HG03342 (cell line): ENCODE results near the gene ST7.
A peak's percentile ranks its signal among the peaks of the same experiment; 100 is the strongest.
"Not testable (repeated sequence)": the region's sequence is repeated elsewhere in the genome, so short reads cannot be mapped to it uniquely, and the experiment has no call there.

Experiments used
- ATAC-seq: cut with Tn5 transposase; IDR thresholded peaks from one replicate; pipeline ENCODE4 v1.9.1; 2021; ENCODE audit warnings: mild to moderate bottlenecking, moderate library complexity; ENCODE audit not compliant: unreplicated experiment

ST7 gene

GRCh38 chr7:117211614-117212013 lies 258.3 kb downstream of the ST7 start:
- no peak for ATAC-seq

- peak; percentile 91 for ATAC-seq
Observed at GRCh38 chr7:117212969-117213877, 259.9 kb downstream of the ST7 start.

- ATAC-seq = no peak
Observed at GRCh38 chr7:117216010-117216409, 262.7 kb downstream of the ST7 start.

- no peak for ATAC-seq
Observed at GRCh38 chr7:117216436-117217069, 263.3 kb downstream of the ST7 start.

GRCh38 chr7:117217106-117218035 lies 264.1 kb downstream of the ST7 start:
- no peak for ATAC-seq

- ATAC-seq = no peak
Observed at GRCh38 chr7:117218700-117219099, 265.4 kb downstream of the ST7 start.

GRCh38 chr7:117219485-117219884 lies 266.2 kb downstream of the ST7 start:
- no peak for ATAC-seq

DNA sequence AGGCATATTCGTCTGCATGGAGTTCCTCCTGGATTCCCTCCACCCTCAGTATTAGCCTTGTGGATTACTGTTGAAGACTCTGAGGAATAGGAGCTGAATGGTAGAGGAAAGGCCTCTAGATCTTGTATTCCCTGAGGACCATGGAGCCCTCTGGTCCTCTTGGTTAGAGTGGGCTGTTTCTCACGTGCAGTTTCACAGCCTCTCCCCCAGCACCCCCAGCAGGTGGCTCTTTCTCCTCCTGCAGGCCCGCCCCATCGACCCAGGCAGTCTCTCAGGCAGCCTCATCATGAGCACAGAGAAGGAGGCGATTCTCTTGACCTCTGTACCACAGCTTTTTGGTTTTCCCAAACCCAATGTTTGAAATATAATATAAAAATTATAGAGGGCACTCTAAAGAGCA lies 267.5 kb downstream of the ST7 start:
- ATAC-seq = no peak

DNA sequence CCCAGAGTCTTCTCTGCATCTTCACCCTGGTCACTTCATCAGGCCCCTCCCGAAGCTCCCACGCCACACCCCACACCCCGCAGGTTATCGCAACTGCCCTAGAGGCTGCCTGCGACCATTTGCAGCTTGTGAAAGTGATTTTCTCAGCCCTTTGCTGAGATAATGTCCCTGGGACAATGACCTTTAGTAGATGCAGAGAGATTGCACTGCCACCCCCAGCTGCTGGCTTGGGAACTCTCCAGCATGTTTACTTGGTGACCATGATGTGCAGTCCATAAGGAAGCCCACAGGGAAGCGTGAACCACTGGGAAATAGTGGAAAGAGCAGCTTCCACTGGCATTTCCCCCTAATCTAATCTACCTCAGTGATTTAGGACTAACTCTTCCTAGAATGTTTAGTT lies 272.2 kb downstream of the ST7 start:
- ATAC-seq = no peak

- no peak for ATAC-seq
Observed at GRCh38 chr7:117227091-117227490, 273.8 kb downstream of the ST7 start.

DNA sequence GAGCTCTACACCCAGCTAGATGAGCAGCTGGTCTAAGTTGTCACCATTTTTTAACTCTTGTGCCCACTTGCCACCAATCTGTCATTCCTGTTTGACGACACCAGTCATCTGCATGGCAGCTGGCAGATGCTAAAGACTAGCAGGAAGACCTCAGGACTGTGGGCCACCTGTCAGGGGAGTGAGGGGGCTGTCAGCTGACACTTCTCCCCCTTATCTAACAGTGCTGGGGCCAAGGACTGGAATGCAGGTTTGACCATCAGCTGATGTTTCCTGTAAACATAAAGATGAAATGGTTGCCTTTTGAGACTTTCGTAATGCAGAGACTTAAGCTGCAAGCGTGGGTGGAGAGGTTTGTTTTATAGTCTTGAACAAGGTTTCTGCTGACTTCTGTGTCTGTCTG lies 276.0 kb downstream of the ST7 start:
- no peak for ATAC-seq

DNA sequence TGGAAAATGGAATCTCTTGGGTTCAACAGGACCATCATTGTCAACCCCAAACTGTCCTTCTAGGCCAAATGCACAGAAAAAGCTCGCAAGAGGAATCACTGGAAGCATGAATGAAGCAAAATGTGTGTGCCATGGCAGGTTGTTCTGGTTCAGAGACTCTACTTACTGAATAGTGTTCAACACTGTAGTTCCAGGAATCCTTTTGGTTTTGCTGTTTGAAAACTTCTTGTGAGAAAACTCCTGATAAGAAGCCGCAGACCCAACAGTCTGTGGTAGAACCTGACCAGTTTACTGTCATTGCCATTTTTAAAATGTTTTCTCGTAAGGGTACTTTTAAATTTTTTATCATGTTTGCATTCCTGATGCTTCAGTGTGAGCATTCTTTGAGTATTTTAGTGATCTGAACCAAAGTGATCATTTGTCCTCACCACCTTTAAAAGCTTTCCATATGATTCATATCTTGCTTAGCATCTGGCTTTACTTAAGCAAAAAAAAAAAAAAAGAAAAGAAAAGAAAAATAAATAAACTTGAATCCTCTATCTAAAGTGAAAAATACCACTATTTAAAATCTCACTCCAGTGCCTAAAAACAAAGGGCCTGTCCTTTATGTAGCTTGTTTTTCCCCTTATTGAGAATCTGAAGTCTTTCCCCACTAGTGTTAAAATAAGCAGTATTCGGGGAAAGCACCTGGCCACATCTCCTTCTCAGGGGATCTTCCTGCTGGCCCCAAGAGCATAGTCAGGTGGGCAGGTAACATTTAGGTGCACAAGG lies 277.2 kb downstream of the ST7 start:
- ATAC-seq = peak; percentile 63

DNA sequence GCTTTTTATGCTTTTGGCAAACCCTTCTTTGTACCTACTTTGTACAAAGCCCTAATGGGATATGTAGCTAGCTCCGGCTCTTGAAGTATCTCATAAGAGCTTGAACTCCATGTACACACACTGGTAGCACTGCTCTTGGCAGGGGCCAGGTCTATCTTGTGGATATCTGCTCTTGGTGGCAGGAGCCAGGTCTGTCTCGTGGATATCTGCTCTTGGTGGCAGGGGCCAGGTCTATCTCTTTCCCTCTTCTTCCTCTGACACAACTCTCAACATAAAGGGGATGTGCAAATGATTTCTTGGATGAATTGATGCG lies 277.7 kb downstream of the ST7 start:
- ATAC-seq = no peak

- ATAC-seq = peak; percentile 48
Observed at GRCh38 chr7:117237646-117238045, 284.3 kb downstream of the ST7 start.

GRCh38 chr7:117238472-117238871 lies 285.2 kb downstream of the ST7 start:
- no peak for ATAC-seq

- ATAC-seq = no peak
Observed at GRCh38 chr7:117238937-117239336, 285.6 kb downstream of the ST7 start.

DNA sequence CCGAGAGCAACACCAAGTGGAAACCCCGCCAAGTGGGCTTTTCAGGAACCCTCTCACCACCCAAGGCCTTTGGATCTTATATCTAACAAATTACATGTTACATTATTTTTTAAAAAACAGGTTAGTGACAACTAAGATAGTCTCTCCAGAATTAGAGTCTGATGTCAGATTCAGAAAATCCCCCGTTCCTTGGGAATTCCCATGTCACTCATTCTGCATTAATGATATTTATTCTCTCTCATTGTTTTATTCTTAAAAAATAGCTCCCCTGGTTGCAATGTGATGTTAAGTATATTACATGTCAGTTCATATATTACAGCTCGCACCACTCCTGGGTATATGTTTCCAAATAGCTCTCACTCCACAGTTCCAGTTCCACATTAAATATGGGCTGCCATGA lies 287.8 kb downstream of the ST7 start:
- ATAC-seq = no peak

GRCh38 chr7:117243390-117243789 lies 290.1 kb downstream of the ST7 start:
- no peak for ATAC-seq

DNA sequence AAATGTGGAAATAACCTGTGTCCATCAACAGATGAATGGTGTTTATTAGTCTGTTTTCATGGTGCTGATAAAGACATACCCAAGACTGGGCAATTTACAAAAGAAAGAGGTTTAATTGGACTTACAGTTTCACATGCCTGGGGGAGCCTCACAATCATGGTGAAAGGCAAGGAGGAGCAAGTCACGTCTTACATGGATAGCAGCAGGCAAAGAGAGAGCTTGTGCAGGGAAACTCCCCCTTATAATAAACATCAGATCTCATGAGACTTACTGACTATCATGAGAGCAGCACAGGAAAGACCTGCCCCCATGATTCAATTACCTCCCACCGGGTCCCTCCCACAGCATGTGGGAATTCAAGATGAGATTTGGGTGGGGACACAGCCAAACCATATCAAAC lies 292.4 kb downstream of the ST7 start:
- ATAC-seq = not testable (repeated sequence)

DNA sequence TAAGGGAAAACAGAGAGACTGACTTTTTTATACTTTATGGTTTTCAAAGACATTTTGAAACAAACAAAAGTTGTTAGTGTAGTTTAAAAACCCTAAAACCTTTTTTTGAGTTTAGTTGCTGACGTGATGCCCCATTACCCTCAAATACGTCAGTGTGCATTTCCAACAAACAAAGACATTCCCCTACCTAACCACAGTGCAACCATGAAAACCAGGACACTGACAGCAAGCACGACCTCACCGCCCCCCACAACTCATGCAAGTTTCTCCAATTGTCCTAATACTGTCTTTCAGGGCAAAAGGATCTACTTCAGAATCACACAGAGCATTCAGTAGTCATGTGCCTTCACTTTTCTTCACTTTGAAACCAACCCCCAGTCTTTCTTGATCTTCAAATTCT lies 294.5 kb downstream of the ST7 start:
- no peak for ATAC-seq

- ATAC-seq = no peak
Observed at GRCh38 chr7:117248829-117249228, 295.5 kb downstream of the ST7 start.
